DMS114 treated with DMSO at 0.1 percent for 48 hours (cell line): ENCODE data around the gene JAK2.
"Not testable (repeated sequence)": the region's sequence is repeated elsewhere in the genome, so short reads cannot be mapped to it uniquely, and the experiment has no call there.

Experiments used
- DNase-seq: peaks from one replicate; lab custom pipeline; 2025; ENCODE audit not compliant: unreplicated experiment; lab: John Stamatoyannopoulos, UW

The JAK2 gene

GRCh38 chr9:4984621-4985385 lies at the start of gene JAK2:
TSS of gene JAK2 (plus strand) at chr9:4985272. CDS start at chr9:5021988, 36,716 bp downstream.
- DNase-seq, result peak; percentile 78

GRCh38 chr9:4936277-4936676 lies 48.8 kb upstream of the JAK2 start:
- no peak for DNase-seq

GRCh38 chr9:4936823-4937222 lies 48.2 kb upstream of the JAK2 start:
- DNase-seq, result no peak

GRCh38 chr9:4937446-4937845 lies 47.6 kb upstream of the JAK2 start:
- DNase-seq, result no peak

- no peak for DNase-seq
These were observed 46.6 kb upstream of the JAK2 start for GRCh38 chr9:4938496-4938895.

DNA sequence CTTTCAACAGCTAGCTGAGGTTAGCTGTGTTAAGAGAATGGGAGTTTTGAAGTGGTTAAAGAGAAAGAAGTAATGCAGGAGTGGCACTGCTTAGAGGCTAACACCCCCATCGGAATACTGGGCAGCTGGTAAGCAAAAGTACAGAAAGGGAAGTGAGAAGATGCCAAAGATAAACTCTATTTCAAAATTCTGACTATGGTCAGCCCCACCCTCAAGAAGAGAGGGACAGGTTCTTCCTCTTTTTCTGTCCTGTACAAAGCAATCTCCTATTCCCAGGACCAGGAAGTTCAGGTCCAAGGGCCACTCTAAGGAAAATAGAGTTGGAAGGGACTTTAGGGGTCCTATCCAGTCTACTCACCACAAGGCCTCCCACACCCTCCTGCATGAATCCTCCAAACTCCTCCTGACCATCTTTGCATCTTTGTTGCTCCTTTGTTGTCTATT lies 45.9 kb upstream of the JAK2 start:
- no peak for DNase-seq

DNA sequence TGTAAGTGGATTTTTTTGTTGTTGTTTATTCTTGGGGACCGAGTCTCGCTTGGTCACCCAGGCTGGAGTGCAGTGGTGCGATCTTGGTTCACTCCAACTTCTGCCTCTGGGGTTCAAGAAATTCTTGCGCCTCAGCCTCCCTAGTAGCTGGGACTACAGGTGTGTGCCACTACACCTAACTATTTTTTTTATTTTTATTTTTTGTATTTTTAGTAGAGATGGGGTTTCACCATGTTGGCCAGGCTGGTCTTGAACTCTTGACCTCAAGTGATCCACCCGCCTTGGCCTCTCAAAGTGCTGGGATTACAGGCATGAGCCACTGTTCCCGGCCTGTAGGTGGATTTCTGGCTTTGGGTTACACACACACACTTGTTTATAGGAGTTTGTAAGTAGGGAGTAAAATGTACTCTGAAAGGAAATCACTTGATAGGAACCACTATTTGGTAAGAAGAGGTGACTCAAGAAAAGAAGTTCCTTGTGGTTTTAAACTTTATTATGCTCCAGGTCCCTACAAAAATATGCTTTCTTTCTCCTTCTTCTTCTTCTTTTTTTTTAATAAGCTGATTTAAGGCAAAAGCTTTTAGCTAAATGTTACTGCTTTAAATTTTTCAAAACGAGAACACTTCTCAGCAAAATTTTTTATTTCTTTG lies 42.9 kb upstream of the JAK2 start:
- not testable (repeated sequence) for DNase-seq

DNA sequence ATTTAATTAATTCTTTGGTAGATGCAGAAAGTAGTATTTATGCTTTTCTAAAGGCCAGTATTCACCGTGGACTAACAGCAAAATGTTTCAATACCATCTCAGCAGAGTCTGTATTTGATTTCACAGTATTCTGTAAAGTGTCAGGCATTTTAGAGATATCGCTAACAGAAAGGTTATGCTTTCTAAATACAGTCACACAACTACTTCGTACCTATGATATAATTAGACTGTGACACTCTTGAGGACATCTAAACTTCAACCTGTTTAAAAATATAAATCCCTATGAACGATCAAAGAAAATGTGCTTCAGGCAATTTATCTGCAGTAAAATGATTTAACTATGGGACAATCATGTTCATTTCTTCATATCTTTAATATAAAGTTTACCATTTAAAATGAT lies 41.7 kb upstream of the JAK2 start:
- no peak for DNase-seq

- not testable (repeated sequence) for DNase-seq
These were observed 40.5 kb upstream of the JAK2 start for GRCh38 chr9:4944431-4945211.

DNA sequence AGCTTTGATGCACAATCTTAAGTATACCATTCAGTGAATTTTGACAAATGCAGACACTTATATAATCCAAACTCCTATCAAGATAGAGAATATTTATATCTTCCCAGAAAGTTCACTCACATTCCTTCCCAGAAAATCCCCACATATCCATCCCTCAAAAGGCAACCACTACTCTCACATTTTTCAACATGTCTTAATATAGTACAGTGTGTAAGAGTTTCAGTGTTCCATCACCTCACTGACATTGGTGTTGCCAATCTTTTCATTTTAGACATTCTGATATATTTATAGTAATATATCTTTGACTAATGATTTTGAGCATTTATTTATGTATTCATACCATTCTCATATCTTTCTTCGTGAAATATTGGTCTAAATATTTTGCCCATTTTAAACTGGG lies 38.1 kb upstream of the JAK2 start:
- DNase-seq, result no peak

GRCh38 chr9:4955836-4956235 lies 29.2 kb upstream of the JAK2 start:
- DNase-seq, result no peak

GRCh38 chr9:4959031-4959430 lies 26.0 kb upstream of the JAK2 start:
- DNase-seq, result no peak

DNA sequence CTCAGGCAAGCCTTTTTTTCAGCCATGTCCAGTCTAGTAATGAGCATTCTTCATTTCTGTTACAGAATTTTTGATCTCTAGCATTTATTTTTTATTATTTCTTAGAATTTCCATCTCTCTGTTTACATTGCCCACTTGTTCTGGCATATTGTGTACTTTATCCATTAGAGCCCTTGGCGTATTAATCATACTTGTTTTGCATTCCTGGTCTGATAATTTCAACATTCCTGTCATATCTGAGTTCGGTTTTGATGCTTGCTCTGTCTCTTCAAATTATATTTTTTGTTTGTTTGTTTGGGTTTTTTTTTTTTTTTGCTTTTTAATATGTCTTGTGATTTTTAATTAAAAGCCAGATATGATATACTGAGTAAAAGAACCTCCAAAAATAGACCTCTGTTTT lies 23.0 kb upstream of the JAK2 start:
- DNase-seq, result no peak

DNA sequence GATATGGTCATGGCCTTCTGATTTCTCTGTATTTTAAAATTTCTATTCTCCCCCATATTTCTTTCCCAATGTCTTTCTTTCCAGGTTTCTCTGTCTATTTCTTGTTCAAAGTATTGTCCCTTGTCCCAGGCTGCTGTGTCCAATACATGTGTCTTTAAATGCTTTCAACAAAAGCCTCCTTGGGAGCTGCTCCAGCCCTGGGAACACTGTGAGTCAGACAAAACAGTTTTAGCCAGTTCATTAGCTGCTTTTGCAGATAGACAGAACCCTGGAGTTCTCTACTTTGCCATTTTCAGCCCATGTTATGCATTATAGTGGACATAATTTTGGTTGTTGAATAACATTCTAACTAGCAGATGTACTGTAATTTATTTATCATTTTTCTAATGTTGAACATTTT lies 20.5 kb upstream of the JAK2 start:
- DNase-seq, result no peak

DNA sequence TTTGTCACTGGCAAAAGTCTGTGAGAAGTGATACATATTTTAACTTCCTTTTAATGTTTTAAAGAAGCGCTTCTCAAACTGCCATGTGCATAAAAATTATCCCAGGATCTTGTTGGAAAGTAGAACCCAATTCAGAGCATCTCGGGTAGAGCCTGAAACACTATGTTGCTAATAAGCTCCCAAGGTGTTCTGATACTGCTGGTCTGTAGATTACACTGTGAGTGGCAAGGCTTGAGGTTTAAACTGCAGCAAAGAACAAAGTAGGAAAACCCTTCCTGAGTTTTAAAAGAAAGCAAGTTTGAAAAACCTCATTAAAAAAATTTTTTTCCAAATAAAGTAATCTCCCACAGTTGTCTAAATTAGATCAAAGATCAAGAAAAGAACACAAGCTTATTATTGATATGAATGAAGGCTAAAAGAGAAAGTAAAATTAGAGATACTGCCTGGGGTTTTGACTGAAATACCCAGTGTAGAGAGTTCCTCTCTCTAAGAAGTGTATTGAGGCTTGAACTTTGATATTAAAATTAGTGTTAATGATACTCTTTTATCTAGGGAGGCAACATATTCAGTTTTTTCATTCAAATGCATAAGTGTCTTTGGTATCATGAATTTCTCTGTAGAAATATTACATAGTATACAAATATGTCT lies 19.8 kb upstream of the JAK2 start:
- DNase-seq, result no peak

DNA sequence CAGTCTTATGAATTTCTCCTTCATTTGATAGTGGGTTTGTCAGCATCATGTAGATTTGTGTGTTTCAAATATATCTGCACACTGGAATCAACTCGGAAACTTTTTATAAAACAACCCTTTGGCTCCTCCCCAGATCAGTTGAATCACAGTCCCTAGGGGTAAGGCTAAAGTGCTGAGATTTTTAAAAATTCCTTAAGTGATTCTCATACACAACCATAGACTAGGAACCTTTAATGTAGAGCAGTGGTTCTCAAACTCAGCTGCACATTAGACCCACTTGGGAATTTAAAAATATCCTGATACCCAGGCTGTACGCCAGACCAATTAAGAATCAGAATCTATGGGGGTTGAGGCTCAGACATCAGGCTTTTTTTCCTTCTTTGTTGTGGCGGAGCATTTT lies 17.5 kb upstream of the JAK2 start:
- no peak for DNase-seq

- DNase-seq, result no peak
These were observed 15.9 kb upstream of the JAK2 start for GRCh38 chr9:4969130-4969529.

DNA sequence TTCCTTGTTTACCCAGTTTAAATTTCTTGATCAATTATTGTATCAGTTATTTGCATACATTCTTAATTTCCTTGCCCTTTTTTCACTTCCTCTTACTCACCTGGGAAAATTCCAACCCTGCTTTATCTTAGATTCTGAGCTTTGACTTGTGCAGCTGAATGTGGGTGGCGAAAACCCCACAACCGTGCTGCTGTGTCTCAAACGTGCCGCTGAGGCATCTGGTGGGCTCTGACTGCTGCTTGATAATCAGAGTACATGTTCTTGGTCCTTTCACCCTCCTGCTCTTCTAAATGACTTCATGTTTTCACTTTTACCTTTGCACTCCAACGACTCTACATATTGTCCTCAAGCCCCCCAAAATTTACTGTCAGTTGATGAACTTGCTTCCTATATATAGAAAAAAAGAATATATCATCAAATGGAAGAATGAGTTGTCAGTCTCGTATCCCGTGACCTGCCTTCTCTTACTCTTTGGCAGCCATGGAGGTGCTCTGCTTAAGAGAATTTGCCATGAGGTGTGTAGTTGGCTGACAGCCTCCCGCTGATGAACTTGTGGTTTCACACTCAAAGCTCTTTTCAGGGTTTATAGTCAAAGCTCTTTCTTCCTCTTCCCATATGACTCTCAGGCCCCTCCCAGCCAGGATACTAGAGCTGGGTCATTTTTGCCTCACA lies 14.0 kb upstream of the JAK2 start:
- no peak for DNase-seq

DNA sequence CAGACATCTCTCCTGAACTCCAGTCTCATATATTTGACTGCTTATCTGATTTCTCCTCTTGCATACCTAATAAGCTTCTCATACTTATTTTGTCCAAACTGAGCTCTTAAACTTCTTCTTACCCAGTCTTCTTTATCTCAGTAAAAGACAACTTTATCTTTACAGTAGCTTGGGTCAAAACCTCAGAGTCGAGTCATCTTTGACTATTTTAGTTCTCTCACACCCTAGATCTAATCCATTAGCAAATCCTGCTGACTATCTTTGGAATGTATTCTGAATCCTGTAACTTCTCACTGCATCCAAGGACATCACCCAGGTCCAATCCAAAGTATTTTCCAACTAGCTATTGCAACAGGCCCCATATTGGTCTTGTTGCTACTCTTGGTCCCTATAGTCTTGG lies 11.8 kb upstream of the JAK2 start:
- DNase-seq, result no peak

DNA sequence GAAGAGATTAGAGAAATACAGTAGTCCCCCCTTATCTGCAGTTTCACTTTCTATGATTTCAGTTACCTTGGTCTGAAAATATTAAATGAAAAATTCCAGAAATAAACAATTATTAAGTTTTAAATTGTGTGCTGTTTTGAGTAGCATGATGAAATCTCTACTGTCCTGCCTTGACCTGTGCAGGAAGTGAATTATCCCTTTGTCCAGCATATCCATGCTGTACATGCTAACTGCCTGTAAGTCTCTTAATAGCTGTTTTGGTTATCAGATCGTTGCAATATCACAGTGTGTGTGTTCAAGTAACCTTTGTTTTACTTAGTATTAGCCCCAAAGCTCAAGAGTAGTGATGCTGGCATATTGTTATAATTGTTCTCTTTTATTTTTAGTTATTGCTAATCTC lies 11.2 kb upstream of the JAK2 start:
- DNase-seq, result no peak

DNA sequence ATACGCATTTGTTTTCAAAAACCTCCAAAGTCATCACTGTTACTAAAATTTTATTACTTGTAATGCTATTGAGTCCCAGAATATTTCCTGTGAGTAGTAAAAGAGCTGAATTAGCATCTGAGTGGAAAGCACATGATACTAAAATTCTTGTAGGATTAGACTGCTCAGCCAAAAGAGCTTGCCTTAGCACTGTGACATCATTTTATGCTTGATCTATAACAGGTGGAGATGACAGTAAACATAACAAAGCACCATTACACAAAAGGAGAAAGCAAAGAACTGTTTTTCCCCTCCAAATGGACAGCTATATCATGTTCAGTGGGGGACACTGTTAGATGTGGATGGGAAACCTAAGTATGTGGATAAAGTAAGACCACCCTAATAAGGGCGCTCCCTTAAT lies 5.8 kb upstream of the JAK2 start:
- DNase-seq, result no peak
